BE2C (cell line): ENCODE measurements around the gene PRDX6.
"Not testable (repeated sequence)": the region's sequence is repeated elsewhere in the genome, so short reads cannot be mapped to it uniquely, and the experiment has no call there.

ENCODE experiments used
- DNase-seq: peaks from one replicate; pipeline ENCODE4 v3.0.0-alpha.2; 2020
- H3K27me3 ChIP-seq: fragments of 250-450 bp; sonication (Bioruptor Pico); 2 replicates; pipeline ENCODE4 v1.5.1; 2020; ENCODE audit warnings: mild to moderate bottlenecking
- H3K36me3 ChIP-seq: fragments of 250-450 bp; sonication (Bioruptor Pico); 2 replicates; pipeline ENCODE4 v1.5.1; 2020; ENCODE audit warnings: mild to moderate bottlenecking
- H3K4me1 ChIP-seq: fragments of 250-450 bp; sonication (Bioruptor Pico); 2 replicates; pipeline ENCODE4 v1.5.1; 2020
- H3K4me3 ChIP-seq: 2 replicates; pipeline ENCODE4 v1.5.1; 2011; ENCODE audit warnings: low read depth, low read length
- H3K9me3 ChIP-seq: fragments of 250-450 bp; sonication (Bioruptor Pico); 2 replicates; pipeline ENCODE4 v1.5.1; 2020
- CTCF ChIP-seq: IDR thresholded peaks from 2 replicates; pipeline ENCODE4 v1.5.1; 2012; ENCODE audit warnings: mild to moderate bottlenecking, low read depth, low read length

Gene PRDX6

GRCh38 chr1:173506437-173506836 is 29.3 kb downstream of the PRDX6 start:
- Histone ChIP-seq H3K4me1 (no peaks in the 10 kb centered on the region), H3K4me3 (no peak overlapping the region), H3K27me3 (no peaks in the 10 kb centered on the region), H3K36me3 (no peaks in the 10 kb centered on the region), H3K9me3 (no peaks in the 10 kb centered on the region)
- no peak for DNase-seq
- 0 out of 2 replicates have a peak, but pooled peaks have one; percentile 8 for TF ChIP-seq CTCF

- no peaks in the 10 kb centered on the region for H3K27me3 ChIP-seq
- no peak for TF ChIP-seq CTCF
- no peak for DNase-seq
- no peaks in the 10 kb centered on the region for H3K9me3 ChIP-seq
- H3K4me1 ChIP-seq, result no peaks in the 10 kb centered on the region
- H3K4me3 ChIP-seq, result no peak overlapping the region
- no peaks in the 10 kb centered on the region for H3K36me3 ChIP-seq
These were observed 30.2 kb downstream of the PRDX6 start for GRCh38 chr1:173507205-173507846.

DNA sequence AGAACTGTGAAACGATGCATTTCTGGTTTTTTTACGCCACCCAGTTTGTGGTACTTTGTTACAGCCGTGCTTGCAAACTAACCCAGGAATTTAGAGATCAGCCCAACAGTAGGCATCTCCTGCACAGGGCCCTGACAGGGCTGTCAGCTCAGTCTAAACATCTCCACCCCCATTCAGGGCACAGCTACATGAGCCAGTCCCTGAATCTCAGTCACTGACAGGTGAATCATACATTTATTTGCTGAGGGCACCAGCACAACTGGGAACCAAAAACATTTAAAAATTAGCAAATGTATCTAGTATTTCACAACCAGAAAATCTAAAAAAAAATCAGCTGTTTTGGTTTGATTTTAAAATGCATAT is 30.7 kb downstream of the PRDX6 start:
- Histone ChIP-seq H3K36me3 (no peaks in the 10 kb centered on the region), H3K9me3 (no peaks in the 10 kb centered on the region), H3K27me3 (no peaks in the 10 kb centered on the region), H3K4me3 (no peak overlapping the region), H3K4me1 (no peaks in the 10 kb centered on the region)
- no peak for DNase-seq
- no peak for TF ChIP-seq CTCF

- no peak for DNase-seq
- TF ChIP-seq CTCF, result no peak
- Histone ChIP-seq H3K27me3 (no peaks in the 10 kb centered on the region), H3K4me1 (no peaks in the 10 kb centered on the region), H3K4me3 (no peak overlapping the region), H3K36me3 (no peaks in the 10 kb centered on the region), H3K9me3 (no peaks in the 10 kb centered on the region)
These were observed 31.4 kb downstream of the PRDX6 start for GRCh38 chr1:173508541-173508940.

GRCh38 chr1:173509797-173510196 is 32.7 kb downstream of the PRDX6 start:
- H3K36me3 ChIP-seq, result no peaks in the 10 kb centered on the region
- H3K4me1 ChIP-seq, result no peaks in the 10 kb centered on the region
- H3K9me3 ChIP-seq, result no peaks in the 10 kb centered on the region
- H3K27me3 ChIP-seq, result peaks cover 3% of the 10 kb centered on the region; the same call in 1 of the 2 replicates
- no peak overlapping the region for H3K4me3 ChIP-seq
- no peak for TF ChIP-seq CTCF
- DNase-seq, result no peak

- not testable (repeated sequence) for H3K4me1 ChIP-seq, DNase-seq, H3K36me3 ChIP-seq, H3K9me3 ChIP-seq, H3K4me3 ChIP-seq, H3K27me3 ChIP-seq
These were observed 37.4 kb downstream of the PRDX6 start for GRCh38 chr1:173514503-173514902.
